ENCODE results near the gene STEAP2.

The STEAP2 gene

GRCh38 chr7:90266808-90267207 lies 55.3 kb downstream of the STEAP2 start:
- no peak overlapping the region for H3K4me3 ChIP-seq (ENCODE audit: insufficient read depth, low read length, poor library complexity, severe bottlenecking)
- no peaks in the 10 kb centered on the region for H3K9me3 ChIP-seq (ENCODE audit: insufficient read depth, low read length)
- no peaks in the 10 kb centered on the region for H3K79me2 ChIP-seq (ENCODE audit: insufficient read depth, low read length)
- no peak for TF ChIP-seq CTCF (IDR thresholded peaks at IDR 0.05; ENCODE audit: insufficient read depth, low read length, poor library complexity, severe bottlenecking)
- no peaks in the 10 kb centered on the region for H3F3A ChIP-seq (ENCODE audit: insufficient read depth)
- no peaks in the 10 kb centered on the region for H3K9me2 ChIP-seq (replicated peaks; ENCODE audit: insufficient read depth, low read length)
- H3K4me2 ChIP-seq (ENCODE audit: low read depth, low read length, poor library complexity, severe bottlenecking) = no peak overlapping the region
- 0 out of 2 replicates have a peak, but pooled peaks cover 2% of the 10 kb centered on the region for H3K27me3 ChIP-seq (ENCODE audit: low read length)
- H3K36me3 ChIP-seq (ENCODE audit: low read length) = no peaks in the 10 kb centered on the region
- peaks cover 9% of the 10 kb centered on the region; the same call in 1 of the 2 replicates for H4K20me1 ChIP-seq (ENCODE audit: low read depth, low read length)
- H3K9ac ChIP-seq (ENCODE audit: low read length) = no peak overlapping the region
- no peak overlapping the region for H2AFZ ChIP-seq (ENCODE audit: low read depth, low read length, severe bottlenecking)
- no peak overlapping the region for H3K27ac ChIP-seq (ENCODE audit: low read depth, low read length)

GRCh38 chr7:90267263-90267858 lies 55.8 kb downstream of the STEAP2 start:
- H2AFZ ChIP-seq (ENCODE audit: low read depth, low read length, severe bottlenecking) = no peak overlapping the region
- H3K9me3 ChIP-seq (ENCODE audit: insufficient read depth, low read length) = no peaks in the 10 kb centered on the region
- TF ChIP-seq EZH2phosphoT487 (conservative IDR thresholded peaks at IDR 0.05; ENCODE audit: low read length) (no peak), CTCF (IDR thresholded peaks at IDR 0.05; ENCODE audit: insufficient read depth, low read length, poor library complexity, severe bottlenecking) (no peak)
- no peaks in the 10 kb centered on the region for H3K27me3 ChIP-seq (ENCODE audit: low read length)
- H3K9ac ChIP-seq (ENCODE audit: low read length) = no peak overlapping the region
- no peaks in the 10 kb centered on the region for H3K36me3 ChIP-seq (ENCODE audit: low read length)
- no peak overlapping the region for H3K4me3 ChIP-seq (ENCODE audit: insufficient read depth, low read length, poor library complexity, severe bottlenecking)
- no peaks in the 10 kb centered on the region for H3K79me2 ChIP-seq (ENCODE audit: insufficient read depth, low read length)
- H3K4me2 ChIP-seq (ENCODE audit: low read depth, low read length, poor library complexity, severe bottlenecking) = no peak overlapping the region
- no peaks in the 10 kb centered on the region for H3K9me2 ChIP-seq (replicated peaks; ENCODE audit: insufficient read depth, low read length)
- no peak overlapping the region for H3K27ac ChIP-seq (ENCODE audit: low read depth, low read length)
- peaks cover 9% of the 10 kb centered on the region; the same call in 1 of the 2 replicates for H4K20me1 ChIP-seq (ENCODE audit: low read depth, low read length)
- H3F3A ChIP-seq (ENCODE audit: insufficient read depth) = no peaks in the 10 kb centered on the region

- H3K4me2 ChIP-seq (ENCODE audit: low read depth, low read length, poor library complexity, severe bottlenecking) = no peak overlapping the region
- H3K9ac ChIP-seq (ENCODE audit: low read length) = no peak overlapping the region
- TF ChIP-seq CTCF (IDR thresholded peaks at IDR 0.05; ENCODE audit: insufficient read depth, low read length, poor library complexity, severe bottlenecking) = no peak
- TF ChIP-seq EZH2phosphoT487 (conservative IDR thresholded peaks at IDR 0.05; ENCODE audit: low read length) = no peak
- no peaks in the 10 kb centered on the region; the same call in 1 of the 2 replicates for H4K20me1 ChIP-seq (ENCODE audit: low read depth, low read length)
- no peak overlapping the region for H3K4me3 ChIP-seq (ENCODE audit: insufficient read depth, low read length, poor library complexity, severe bottlenecking)
- H3K27me3 ChIP-seq (ENCODE audit: low read length) = no peaks in the 10 kb centered on the region
- H3K27ac ChIP-seq (ENCODE audit: low read depth, low read length) = no peak overlapping the region
- H3K79me2 ChIP-seq (ENCODE audit: insufficient read depth, low read length) = no peaks in the 10 kb centered on the region
- no peaks in the 10 kb centered on the region for H3K36me3 ChIP-seq (ENCODE audit: low read length)
- no peak overlapping the region for H2AFZ ChIP-seq (ENCODE audit: low read depth, low read length, severe bottlenecking)
- no peaks in the 10 kb centered on the region for H3K9me3 ChIP-seq (ENCODE audit: insufficient read depth, low read length)
- no peaks in the 10 kb centered on the region for H3F3A ChIP-seq (ENCODE audit: insufficient read depth)
- H3K9me2 ChIP-seq (replicated peaks; ENCODE audit: insufficient read depth, low read length) = no peaks in the 10 kb centered on the region
Measured at GRCh38 chr7:90269163-90269562, 57.6 kb downstream of the STEAP2 start.

Measured in SU-DHL-6 (cell line).